Brain microvascular endothelial cell (primary cell): ENCODE data around the gene EPHA4.

Experiments used
- DNase-seq: peaks from one replicate; pipeline ENCODE4 v3.0.0-alpha.2; 2020
- H3K27ac ChIP-seq: fragments of 250-450 bp; sonication (Bioruptor Pico); 2 replicates; pipeline ENCODE4 v1.5.1; 2020; ENCODE audit warnings: mild to moderate bottlenecking, moderate library complexity
- H3K27me3 ChIP-seq: fragments of 250-450 bp; sonication (Bioruptor Pico); replicated peaks from 2 replicates; pipeline ENCODE4 v1.5.1; 2020; ENCODE audit warnings: mild to moderate bottlenecking
- H3K36me3 ChIP-seq: fragments of 250-450 bp; sonication (Bioruptor Pico); replicated peaks from 2 replicates; pipeline ENCODE4 v1.5.1; 2020; ENCODE audit warnings: mild to moderate bottlenecking
- H3K4me3 ChIP-seq: 2 replicates; pipeline ENCODE4 v1.5.1; 2011; ENCODE audit warnings: low read depth, mild to moderate bottlenecking, control low read depth, low read length, moderate library complexity
- in situ Hi-C: cut with HindIII; loops from 2 replicates; pipeline ENCODE4 v1.10.0; 2017; ENCODE audit warnings: low sequenced_read_pairs, low pct_ligation_motif_present
- TF ChIP-seq, protein P1 (sequence below): IDR thresholded peaks from 2 replicates; pipeline ENCODE4 v1.5.1; 2011; ENCODE audit warnings: low read depth, mild to moderate bottlenecking, moderate library complexity, low read length, control low read depth, inconsistent platforms; ENCODE audit errors: missing control alignments

EPHA4 gene

DNA sequence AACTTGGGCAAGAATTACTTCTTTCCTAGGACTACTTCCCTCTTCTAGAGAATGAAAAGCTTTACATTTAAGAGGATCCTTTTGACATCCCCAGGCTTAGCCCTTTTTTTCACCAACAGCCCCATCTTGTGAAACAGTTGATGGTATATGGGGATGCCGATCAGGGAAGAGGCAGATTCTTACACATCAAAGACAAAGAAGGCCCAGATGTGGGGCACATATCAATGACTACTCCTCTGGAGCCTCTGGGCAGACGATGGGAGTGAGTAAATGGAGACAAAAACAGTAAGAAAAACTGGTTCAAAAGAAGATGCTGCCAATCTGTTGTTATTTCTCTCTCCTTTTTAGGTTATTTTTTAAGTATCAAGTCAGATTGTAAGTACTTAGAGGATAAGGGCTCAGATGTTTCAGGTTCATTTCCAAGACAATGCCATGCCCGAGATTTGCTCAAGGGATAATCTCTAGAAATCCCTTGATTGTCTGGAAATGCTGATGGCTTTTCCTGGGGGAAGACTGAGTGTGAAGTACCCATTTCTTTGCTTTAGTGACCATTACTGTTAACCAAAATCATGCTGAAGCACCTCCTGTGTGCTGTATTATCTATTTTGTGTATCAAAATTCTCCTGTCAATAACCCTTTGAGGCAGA, 117.5 kb downstream of the EPHA4 start:
- H3K27me3 ChIP-seq: no peaks in the 10 kb centered on the region
- TF ChIP-seq, protein P1, sequence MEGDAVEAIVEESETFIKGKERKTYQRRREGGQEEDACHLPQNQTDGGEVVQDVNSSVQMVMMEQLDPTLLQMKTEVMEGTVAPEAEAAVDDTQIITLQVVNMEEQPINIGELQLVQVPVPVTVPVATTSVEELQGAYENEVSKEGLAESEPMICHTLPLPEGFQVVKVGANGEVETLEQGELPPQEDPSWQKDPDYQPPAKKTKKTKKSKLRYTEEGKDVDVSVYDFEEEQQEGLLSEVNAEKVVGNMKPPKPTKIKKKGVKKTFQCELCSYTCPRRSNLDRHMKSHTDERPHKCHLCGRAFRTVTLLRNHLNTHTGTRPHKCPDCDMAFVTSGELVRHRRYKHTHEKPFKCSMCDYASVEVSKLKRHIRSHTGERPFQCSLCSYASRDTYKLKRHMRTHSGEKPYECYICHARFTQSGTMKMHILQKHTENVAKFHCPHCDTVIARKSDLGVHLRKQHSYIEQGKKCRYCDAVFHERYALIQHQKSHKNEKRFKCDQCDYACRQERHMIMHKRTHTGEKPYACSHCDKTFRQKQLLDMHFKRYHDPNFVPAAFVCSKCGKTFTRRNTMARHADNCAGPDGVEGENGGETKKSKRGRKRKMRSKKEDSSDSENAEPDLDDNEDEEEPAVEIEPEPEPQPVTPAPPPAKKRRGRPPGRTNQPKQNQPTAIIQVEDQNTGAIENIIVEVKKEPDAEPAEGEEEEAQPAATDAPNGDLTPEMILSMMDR: no peak
- H3K36me3 ChIP-seq: no peaks in the 10 kb centered on the region
- no peak overlapping the region for H3K4me3 ChIP-seq
- no peak overlapping the region for H3K27ac ChIP-seq
- in situ Hi-C loops: no loop called here
- no peak for DNase-seq

- TF ChIP-seq, protein P1: no peak
Measured at GRCh38 chr2:221451862-221452788, 120.0 kb downstream of the EPHA4 start.

DNA sequence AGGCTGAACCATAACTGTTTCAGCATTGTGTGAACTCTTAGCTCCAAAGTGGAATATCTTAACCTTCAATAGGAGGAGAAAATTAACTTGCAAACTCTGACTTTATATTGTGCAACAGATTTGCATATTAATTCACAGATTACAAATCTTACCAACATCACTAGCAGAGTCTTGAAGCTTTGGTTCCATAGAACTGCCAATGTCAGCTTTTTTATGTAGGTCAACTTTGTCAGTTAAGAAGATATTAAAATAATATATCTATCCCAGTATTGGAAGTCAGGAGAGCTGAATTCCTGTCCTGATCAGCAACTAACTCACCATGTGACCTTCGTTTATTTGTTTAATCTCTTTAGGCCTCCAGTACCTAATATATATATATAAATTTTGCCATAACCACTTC, 121.8 kb downstream of the EPHA4 start:
- Histone ChIP-seq H3K27me3 (no peaks in the 10 kb centered on the region), H3K36me3 (no peaks in the 10 kb centered on the region), H3K27ac (no peak overlapping the region), H3K4me3 (no peak overlapping the region)
- TF ChIP-seq, protein P1: no peak
- DNase-seq: no peak
- in situ Hi-C loops: no loop called here

More at GRCh38 chr2:221451862-221452788, 120.0 kb downstream of the EPHA4 start:
- no peaks in the 10 kb centered on the region for H3K36me3 ChIP-seq
- no peak overlapping the region for H3K4me3 ChIP-seq
- no peaks in the 10 kb centered on the region for H3K27me3 ChIP-seq
- in situ Hi-C loops: no loop called here
- no peak overlapping the region for H3K27ac ChIP-seq
- DNase-seq: no peak

GRCh38 chr2:221449406-221449805, 122.7 kb downstream of the EPHA4 start:
- H3K4me3 ChIP-seq: no peak overlapping the region
- H3K27ac ChIP-seq: no peak overlapping the region
- DNase-seq: no peak
- TF ChIP-seq, protein P1: no peak
- no peaks in the 10 kb centered on the region for H3K36me3 ChIP-seq
- in situ Hi-C loops: no loop called here
- H3K27me3 ChIP-seq: no peaks in the 10 kb centered on the region

GRCh38 chr2:221448844-221449390, 123.2 kb downstream of the EPHA4 start:
- Histone ChIP-seq H3K27me3 (no peaks in the 10 kb centered on the region), H3K4me3 (no peak overlapping the region), H3K36me3 (no peaks in the 10 kb centered on the region), H3K27ac (no peak overlapping the region)
- DNase-seq: no peak
- in situ Hi-C loops: no loop called here
- TF ChIP-seq, protein P1: no peak
